Lung (tissue), 12 donors: ENCODE data around the gene PRF1. TPM values are rescaled to one million over a fixed set of nuclear protein-coding genes. Genes with fewer than 3 reads are reported as not detected.

Source experiments
- ATAC-seq: fragments of 200-7000 bp; cut with Tn5 transposase; one replicate; pipeline ENCODE4 v1.9.1; 2020; ENCODE audit warnings: moderate number of reproducible peaks; ENCODE audit not compliant: insufficient read depth, low FRiP score
- DNase-seq, 3 donors: peaks; one replicate each; pipeline ENCODE4 v3.0.0-alpha.2; 2013 to 2017
- H3K27ac ChIP-seq, 2 donors: one replicate each; pipeline ENCODE4 v1.5.1; 2013; ENCODE audit warnings: mild to moderate bottlenecking in 2 of 2, moderate library complexity in 2 of 2, control low read depth in 1 of 2, inconsistent platforms in 1 of 2, low read depth in 1 of 2, low read length in 1 of 2
- H3K27me3 ChIP-seq, 3 donors: one replicate each; pipeline ENCODE4 v1.5.1; 2013; ENCODE audit warnings: low read length in 2 of 3; ENCODE audit not compliant: control insufficient read depth in 3 of 3, insufficient read depth in 3 of 3
- H3K36me3 ChIP-seq, 4 donors: one replicate each; pipeline ENCODE4 v1.5.1; 2013; ENCODE audit warnings: low read length in 4 of 4, mild to moderate bottlenecking in 1 of 4, moderate library complexity in 1 of 4; ENCODE audit not compliant: control insufficient read depth in 4 of 4, insufficient read depth in 4 of 4
- H3K4me1 ChIP-seq, 5 donors: one replicate each; pipeline ENCODE4 v1.5.1; 2013; ENCODE audit warnings: low read length in 5 of 5, mild to moderate bottlenecking in 2 of 5, moderate library complexity in 1 of 5; ENCODE audit not compliant: control insufficient read depth in 5 of 5, insufficient read depth in 5 of 5
- H3K4me3 ChIP-seq: one replicate; pipeline ENCODE4 v1.5.1; 2013; ENCODE audit warnings: mild to moderate bottlenecking, control low read depth, moderate library complexity
- H3K9ac ChIP-seq, 2 donors: one replicate each; pipeline ENCODE4 v1.5.1; 2013; ENCODE audit warnings: low read length in 2 of 2, control low read depth in 1 of 2; ENCODE audit not compliant: insufficient read depth in 1 of 2
- H3K9me3 ChIP-seq, 4 donors: one replicate each; pipeline ENCODE4 v1.5.1; 2013; ENCODE audit warnings: low read length in 3 of 4, mild to moderate bottlenecking in 1 of 4, moderate library complexity in 1 of 4; ENCODE audit not compliant: control insufficient read depth in 4 of 4, insufficient read depth in 3 of 4
- WGBS, 2 donors: extraction: QIAGEN DNeasy Blood & Tissue Kit; methylation state at CpG; one replicate each; pipeline ENCODE4 v1.1.7; 2013; 5-methylcytosine and 5-hydroxymethylcytosine counted together
- polyA plus RNA-seq, 2 donors: library from polyadenylated mRNA; stranded (reverse); fragments of 200-250 nt; gene quantifications; one replicate each; pipeline ENCODE4 v1.2.1, GENCODE V29; 2013
- total RNA-seq, 2 donors: library from RNA; depleted of rRNA in 1 of 2; stranded (reverse); fragments of >200 nt in 1 of 2; gene quantifications; one replicate each; pipeline ENCODE4 v1.2.1, GENCODE V29; 2014 to 2021
- TF ChIP-seq, protein P1 (sequence below): IDR thresholded peaks from 2 replicates; pipeline ENCODE4 v1.5.1; 2012; ENCODE audit warnings: mild to moderate bottlenecking; ENCODE audit errors: control extremely low read depth, extremely low read depth
- donor health status: control.
- donor health status: control.
- donor health status: Bipolar disorder and iron deficiency.
- donor health status: healthy.
- donor health status: DM: yes; HTN: yes; CAD: no.

The PRF1 gene
- total and polyA plus RNA-seq, 4 donors = 3.2 to 11.5 (median 7.3) TPM

DNA sequence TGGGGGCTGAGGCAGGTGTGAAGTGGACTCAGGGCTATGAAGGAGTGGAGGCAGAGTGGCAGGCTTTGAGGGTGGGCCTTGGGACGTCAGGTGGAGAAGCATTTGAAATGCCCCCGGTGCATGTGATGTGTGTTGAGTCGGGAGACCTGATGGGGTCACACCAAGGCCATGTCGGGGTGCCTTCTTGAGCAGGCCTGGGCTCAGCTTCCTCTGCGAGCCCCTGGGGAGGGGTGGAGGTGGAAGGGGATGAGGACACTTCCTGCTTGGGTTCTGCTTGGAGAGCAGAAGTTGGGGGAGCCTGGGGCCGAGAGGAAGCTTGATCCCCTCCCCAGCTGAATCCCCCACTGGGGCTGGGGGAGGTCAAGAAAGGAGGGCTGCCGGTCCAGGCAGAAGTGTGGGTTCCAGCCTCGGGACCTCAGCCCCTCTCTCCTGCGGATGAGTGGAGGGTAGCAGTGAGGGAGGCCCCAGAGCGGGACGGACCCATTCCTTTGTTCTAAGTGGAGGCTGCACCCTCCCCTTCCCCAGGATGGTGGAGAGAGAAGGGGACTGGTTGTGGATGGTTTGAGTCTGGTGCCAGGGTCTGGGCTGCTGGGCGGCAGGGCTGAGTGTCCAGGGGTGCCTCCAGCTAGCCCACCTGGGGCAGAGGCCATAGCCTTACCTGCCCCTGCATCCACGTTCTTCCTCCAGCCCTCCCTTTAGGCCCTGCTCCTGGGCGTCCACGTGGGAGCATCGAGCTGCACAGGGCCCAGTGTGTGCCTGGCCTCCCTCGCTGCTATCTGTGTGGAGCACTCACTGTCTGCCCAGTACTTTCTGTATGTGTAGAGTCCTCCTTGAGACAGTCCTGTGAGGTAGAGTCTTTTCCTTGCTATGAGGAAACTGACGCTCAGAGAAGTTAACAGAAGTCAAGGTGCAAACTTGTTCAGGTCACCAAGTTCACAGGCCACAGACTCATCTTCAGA is 36.7 kb downstream of the PRF1 start:
- Histone ChIP-seq H3K4me1 (peaks cover 0 to 27% (median 19%) of the 10 kb centered on the region in 5 donors), H3K27ac (no peak overlapping the region), H3K9me3 (no peaks in the 10 kb centered on the region), H3K9ac (no peak overlapping the region), H3K36me3 (peaks cover 0 to 17% (median 2%) of the 10 kb centered on the region in 4 donors), H3K4me3 (no peak overlapping the region), H3K27me3 (no peaks in the 10 kb centered on the region)
- TF ChIP-seq, protein P1, sequence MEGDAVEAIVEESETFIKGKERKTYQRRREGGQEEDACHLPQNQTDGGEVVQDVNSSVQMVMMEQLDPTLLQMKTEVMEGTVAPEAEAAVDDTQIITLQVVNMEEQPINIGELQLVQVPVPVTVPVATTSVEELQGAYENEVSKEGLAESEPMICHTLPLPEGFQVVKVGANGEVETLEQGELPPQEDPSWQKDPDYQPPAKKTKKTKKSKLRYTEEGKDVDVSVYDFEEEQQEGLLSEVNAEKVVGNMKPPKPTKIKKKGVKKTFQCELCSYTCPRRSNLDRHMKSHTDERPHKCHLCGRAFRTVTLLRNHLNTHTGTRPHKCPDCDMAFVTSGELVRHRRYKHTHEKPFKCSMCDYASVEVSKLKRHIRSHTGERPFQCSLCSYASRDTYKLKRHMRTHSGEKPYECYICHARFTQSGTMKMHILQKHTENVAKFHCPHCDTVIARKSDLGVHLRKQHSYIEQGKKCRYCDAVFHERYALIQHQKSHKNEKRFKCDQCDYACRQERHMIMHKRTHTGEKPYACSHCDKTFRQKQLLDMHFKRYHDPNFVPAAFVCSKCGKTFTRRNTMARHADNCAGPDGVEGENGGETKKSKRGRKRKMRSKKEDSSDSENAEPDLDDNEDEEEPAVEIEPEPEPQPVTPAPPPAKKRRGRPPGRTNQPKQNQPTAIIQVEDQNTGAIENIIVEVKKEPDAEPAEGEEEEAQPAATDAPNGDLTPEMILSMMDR = no peak
- 55 to 84% methylated on average over 18 of the region's 18 CpGs for WGBS, 2 donors
- ATAC-seq (no peak), DNase-seq (no peak)

DNA sequence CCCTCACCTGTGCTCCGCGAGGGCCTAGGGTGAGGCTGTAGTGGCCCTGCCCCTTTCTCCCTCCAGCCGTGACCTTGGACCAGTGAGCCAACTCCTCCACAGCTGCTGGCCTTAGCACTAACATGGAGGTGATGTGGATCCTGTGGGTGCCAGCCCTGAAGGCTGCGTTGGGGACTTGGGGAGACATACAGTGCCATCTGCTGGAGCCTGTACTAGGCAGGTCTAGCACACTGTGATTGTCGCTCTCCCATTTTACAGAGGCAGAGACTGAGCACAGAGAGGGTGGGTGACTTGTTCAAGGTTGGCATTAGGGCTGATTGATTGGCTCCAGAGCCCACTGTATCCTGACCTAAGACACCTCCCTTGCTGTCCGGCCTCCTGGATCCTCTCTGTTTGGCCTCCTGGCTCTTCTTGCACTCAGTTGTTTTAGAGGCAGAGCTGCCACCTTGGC is 37.6 kb downstream of the PRF1 start:
- no peaks in the 10 kb centered on the region for H3K9me3 ChIP-seq
- no peak overlapping the region for H3K27ac ChIP-seq
- H3K9ac ChIP-seq = no peak overlapping the region
- ATAC-seq (no peak), DNase-seq (no peak)
- H3K27me3 ChIP-seq = no peaks in the 10 kb centered on the region
- peaks cover 0 to 36% (median 23%) of the 10 kb centered on the region in 5 donors for H3K4me1 ChIP-seq
- TF ChIP-seq, protein P1 = no peak
- H3K4me3 ChIP-seq = no peak overlapping the region
- H3K36me3 ChIP-seq = peaks cover 0 to 17% (median 2%) of the 10 kb centered on the region in 4 donors
- WGBS, 2 donors = 90 to 97% methylated on average over 4 to 6 of the region's 6 CpGs

DNA sequence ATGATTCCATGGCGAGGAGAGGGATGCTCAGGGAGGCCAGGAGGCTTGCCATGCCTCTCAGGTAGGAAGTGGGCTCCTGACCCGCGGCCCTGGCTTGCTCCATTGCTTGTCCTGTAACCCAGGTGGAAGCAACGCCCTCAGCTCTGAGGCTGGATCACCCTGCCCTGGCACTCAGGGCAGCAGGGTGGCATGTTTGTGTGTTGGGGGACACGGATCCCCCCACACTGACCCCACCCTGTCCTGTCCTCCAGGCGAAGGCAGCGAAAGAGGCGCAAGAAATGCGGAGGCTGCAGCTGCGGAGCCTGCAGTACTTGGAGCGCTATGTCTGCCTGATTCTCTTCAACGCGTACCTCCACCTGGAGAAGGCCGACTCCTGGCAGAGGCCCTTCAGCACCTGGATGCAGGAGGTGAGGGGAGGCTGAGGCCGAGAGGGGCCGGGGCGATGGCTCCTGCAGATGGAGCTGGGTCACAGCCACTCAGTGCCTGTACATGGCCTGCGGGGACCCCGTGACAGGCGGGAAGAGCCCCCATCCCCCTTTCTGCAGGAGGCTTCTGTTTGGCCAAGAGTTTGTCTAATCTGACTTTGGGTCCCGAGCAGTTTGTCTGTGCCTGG is 38.3 kb downstream of the PRF1 start:
- TF ChIP-seq, protein P1 = no peak
- Histone ChIP-seq H3K27me3 (no peaks in the 10 kb centered on the region), H3K4me1 (peaks cover 0 to 43% (median 23%) of the 10 kb centered on the region in 5 donors), H3K9me3 (no peaks in the 10 kb centered on the region), H3K36me3 (peaks cover 0 to 17% (median 0%) of the 10 kb centered on the region in 4 donors), H3K4me3 (no peak overlapping the region), H3K9ac (no peak overlapping the region), H3K27ac (no peak overlapping the region)
- DNase-seq (no peak), ATAC-seq (no peak)
- WGBS, 2 donors = 95 to 98% methylated on average over 21 of the region's 21 CpGs
